Activated CD8-positive, alpha-beta memory T cell treated with anti-CD3 and anti-CD28 coated beads, Interleukin-2, amount 50 U/mL, for 24 hours (primary cell): ENCODE results near the gene TMEM95.
A peak's percentile ranks its signal among the peaks of the same experiment; 100 is the strongest.
"Not testable (repeated sequence)": the region's sequence is repeated elsewhere in the genome, so short reads cannot be mapped to it uniquely, and the experiment has no call there.

ENCODE experiments used
- DNase-seq: peaks from one replicate; pipeline ENCODE4 v3.0.0-alpha.2; 2020; ENCODE audit errors: extremely low read depth

Gene TMEM95

DNA sequence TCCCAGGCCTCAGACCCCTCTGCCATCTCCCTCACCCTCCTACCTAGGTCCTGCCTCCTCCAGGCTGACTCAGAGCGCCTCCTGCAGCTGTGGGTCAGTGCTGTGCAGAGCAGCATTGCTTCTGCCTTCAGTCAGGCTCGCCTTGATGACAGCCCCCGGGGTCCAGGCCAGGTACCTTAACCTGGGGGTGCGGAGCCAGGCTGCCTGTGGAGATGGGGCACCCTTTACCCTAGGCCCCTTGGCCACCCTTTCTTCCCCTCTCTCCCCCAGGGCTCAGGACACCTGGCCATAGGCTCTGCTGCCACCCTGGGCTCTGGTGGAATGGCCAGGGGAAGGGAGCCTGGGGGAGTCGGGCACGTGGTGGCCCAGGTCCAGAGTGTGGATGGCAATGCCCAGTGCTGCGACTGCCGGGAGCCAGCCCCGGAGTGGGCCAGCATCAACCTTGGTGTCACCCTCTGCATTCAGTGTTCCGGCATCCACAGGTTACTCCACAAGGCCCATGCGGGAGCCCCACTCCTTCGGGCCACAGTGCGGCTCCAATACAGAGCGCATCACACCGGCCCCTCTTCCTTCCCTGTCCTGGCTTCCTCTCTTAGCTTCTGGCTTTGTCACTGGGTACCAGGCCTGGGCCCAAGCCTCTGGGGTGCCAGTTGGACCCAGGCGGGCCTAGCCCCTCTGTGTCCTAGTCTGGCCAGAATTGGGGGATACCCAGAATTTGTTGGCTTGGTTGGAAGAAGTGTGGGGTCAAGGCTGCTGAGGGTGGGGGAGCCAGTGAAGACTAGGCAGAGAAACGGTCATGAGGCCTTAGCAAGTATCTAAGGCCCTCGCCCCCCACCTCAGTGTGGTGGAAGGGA, 8.0 kb upstream of the TMEM95 start:
- DNase-seq, result no peak

GRCh38 chr17:7347630-7348477, 7.1 kb upstream of the TMEM95 start:
- DNase-seq, result no peak

GRCh38 chr17:7348478-7349242, 6.3 kb upstream of the TMEM95 start:
- no peak for DNase-seq

DNA sequence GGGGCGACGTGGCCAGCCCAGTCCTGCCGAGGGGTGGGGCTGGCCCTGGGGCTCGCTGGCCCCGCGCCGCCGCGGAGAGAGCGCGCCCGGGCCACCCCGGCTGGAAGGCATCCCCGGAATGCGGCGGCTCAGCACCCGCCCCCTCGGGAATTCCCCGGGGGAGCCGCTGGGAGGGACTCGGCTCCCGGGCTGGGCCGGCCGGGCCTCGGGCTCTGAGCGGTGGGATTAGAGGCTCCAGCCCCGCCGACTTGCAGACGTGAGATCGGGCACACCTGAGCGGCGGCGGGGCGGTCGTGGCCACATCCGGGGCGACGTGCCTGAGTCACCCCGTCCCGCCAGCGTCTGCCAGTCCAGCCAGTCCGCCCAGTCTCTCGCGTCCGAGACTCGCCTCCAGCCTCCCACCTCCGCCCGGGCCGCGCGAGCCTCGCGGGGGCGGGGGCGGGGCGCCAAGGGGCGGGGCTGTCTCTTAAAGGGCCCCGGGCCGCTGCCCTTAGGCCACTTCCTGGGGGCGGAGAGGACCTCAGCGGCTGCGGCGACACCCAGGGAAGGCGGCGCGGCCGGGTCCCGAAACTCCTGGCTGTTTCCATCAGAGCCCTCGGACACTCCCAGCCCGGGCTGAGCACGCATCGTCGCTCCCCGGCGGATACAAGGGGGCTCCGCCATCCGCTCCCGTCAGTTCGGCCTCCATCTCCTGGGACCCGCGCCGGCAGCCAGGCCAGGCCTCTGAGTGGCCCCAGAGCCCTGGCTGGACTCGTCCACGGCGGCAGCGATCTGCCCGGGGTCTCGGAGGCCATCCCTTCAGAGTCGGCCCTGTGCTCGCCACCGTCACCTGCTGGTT, 3.1 kb upstream of the TMEM95 start, which contains the start of gene KCTD11:
TSS of gene KCTD11 (plus strand) at position 498 of the 838 bp plus-strand sequence.
- DNase-seq, result no peak

DNA sequence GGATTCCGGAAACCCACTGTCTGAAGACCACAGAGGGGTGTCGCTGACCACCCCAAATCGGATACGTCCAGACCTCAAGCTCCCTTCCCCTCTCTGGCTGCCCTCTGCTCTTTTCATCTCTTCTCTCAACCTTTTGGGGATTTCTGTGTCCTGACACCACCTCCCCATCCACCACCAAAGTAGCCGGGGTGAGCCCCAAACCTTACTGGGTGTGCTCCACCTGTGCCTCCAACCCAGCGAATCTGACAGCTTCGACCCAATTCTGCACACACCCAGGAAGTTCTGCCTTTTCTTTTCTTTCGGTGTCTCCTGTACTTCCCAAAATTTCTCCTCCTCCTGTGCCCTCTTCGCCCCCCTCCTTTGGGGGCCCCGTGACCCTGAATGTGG, 2.5 kb upstream of the TMEM95 start:
- no peak for DNase-seq

- DNase-seq, result no peak
Measured at GRCh38 chr17:7352910-7353635, 1.9 kb upstream of the TMEM95 start.

DNA sequence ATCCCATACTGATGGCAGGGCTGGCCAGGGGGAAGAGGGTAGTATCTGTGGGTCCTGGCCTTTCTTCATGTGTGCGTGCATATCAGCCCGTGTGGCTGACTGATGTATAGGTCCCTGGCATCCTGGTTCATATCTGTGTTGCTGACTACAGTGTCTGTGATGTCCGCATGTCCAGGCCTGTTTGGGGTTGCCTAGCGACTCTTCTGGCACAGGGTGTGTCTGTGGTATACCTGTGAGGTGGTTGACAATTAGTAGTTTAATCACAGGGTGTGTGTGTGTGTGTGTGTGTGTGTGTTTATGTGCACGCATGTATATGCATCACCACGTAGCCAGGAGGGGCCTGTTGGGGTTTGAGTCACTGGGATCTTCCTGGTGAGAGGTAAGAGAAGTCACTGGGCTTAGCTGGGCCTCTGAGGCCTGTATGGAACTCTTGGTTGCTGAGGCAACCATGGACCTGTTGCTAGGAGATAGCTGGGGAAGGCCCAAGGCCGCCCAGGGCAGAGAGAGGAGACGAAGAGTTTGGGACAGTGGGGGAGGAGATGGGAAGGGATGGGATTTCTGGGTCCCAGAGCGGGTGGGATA, 603 bp upstream of the TMEM95 start:
- DNase-seq, result no peak

GRCh38 chr17:7355573-7355972, 617 bp downstream of the TMEM95 start:
- DNase-seq, result no peak

- DNase-seq, result peak; percentile 50
Measured at GRCh38 chr17:7356072-7356549, 1.2 kb downstream of the TMEM95 start.

DNA sequence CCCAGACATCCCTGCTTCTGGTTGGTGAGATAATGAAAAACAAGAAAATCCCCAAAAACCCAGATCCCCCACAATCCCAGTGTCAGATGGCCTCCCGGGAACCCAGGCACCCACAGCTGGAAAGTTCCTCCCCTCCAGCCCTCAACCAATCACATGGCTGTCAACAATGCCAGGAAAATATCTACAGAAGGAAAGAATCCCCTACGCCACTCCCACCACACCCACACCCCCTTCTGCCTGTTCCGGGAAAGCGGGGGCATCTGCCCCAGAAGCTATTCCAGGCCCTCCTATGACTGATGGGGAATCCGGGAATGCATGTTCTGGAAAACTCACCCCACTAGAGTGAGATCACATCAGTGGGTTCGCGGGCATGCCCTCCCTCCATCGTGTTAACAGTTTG, 1.8 kb downstream of the TMEM95 start:
- DNase-seq, result no peak

- no peak for DNase-seq
Measured at GRCh38 chr17:7357381-7357780, 2.4 kb downstream of the TMEM95 start.

DNA sequence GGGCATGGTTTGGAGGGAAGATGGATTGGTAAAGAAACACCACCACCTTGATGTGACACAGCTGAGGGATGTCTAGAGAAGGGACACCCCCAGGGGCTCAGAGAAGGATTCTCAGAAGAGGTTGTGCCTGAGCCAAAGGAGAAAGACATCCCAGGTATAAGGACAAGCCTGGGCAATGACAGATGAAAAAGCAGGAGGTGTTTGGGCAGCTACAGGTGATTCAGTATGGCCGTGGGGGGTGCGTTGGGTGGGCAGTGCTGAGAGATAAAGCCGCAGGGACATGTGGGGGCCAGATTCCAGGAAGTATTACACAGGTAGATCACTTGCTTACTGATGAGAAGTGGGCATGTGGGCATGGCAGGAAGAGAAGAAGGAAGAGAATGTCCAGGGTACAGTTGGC, 7.0 kb downstream of the TMEM95 start:
- DNase-seq, result no peak

- DNase-seq, result no peak
Measured at GRCh38 chr17:7363311-7363710, 8.4 kb downstream of the TMEM95 start.

GRCh38 chr17:7365963-7366362, 11.0 kb downstream of the TMEM95 start:
- DNase-seq, result not testable (repeated sequence)

DNA sequence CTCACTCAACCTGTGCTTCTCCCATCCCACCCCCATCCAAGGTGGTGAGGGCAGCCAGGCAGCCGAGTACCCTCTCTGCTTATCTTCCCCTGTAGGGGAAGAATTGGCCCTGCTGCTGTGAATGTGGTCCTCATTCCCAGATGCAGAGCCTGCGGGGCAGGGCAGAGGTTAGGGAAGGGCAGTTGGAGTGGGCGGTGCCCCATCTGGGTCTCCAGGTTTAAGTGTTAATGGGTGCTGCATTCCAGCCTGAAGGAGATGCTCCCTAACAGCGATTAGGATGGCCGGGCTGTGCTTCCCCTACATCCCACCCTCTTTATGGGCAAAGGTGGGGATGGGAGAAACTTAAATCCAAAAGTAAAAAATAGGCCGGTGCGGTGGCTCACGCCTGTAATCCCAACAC, 12.1 kb downstream of the TMEM95 start:
- DNase-seq, result no peak

- no peak for DNase-seq
Measured at GRCh38 chr17:7367918-7368598, 13.1 kb downstream of the TMEM95 start.

DNA sequence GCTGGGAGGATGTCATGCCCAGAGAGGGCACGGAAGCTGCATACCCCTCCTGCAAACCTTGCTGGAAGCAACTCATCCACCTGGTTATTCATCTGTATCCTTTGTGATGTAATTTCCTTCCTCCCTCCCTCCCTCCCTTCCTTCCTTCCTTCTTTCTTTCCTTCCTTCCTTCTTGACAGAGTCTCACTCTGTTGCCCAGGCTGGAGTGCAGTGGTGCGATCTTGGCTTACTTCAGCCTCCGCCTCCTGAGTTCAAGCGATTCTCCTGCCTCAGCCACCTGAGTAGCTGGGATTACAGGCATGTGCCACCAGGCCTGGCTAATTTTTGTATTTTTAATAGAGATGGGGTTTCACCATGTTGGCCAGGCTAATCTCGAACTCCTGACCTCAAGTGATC, 13.6 kb downstream of the TMEM95 start:
- not testable (repeated sequence) for DNase-seq

DNA sequence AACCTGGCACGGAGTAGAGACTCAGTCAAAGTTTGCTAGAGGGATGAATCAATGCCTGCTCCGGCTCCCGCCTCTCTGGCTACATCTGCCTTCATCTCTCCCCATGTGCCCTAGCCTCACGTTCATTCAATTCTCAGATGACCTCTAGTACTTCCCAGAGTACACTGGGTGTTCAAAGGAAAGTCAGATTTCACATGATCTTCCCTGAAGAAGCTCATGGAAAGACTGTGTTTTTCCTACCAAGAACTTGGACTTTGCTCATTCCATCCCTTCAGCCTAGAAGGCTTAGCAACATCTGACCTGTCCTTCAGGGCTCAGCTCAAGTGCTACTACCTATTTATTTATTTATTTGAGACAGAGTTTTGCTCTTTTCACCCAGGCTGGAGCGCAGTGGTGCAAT, 14.9 kb downstream of the TMEM95 start:
- no peak for DNase-seq

GRCh38 chr17:7370853-7371252, 15.9 kb downstream of the TMEM95 start:
- DNase-seq, result no peak
